Gastrocnemius medialis (tissue), 4 donors: Measurements from ENCODE around the gene DHX16.

Source experiments
- CTCF ChIP-seq, 5 experiments: fragments of 450-650 bp in 3 of 5; fragments of 200-600 bp in 2 of 5; sonication (generic) in 2 of 5; IDR thresholded peaks in 4 of 5; conservative IDR thresholded peaks in 1 of 5; 1 replicate in 4 of 5; 2 replicates in 1 of 5; pipeline ENCODE4 v1.5.1; 2016 to 2019; ENCODE audit warnings: antibody characterized with exemption in 5 of 5, mild to moderate bottlenecking in 3 of 5, moderate library complexity in 3 of 5
- POLR2A ChIP-seq, 2 donors: fragments of 450-650 bp; IDR thresholded peaks; one replicate each; pipeline ENCODE4 v1.6.1; 2017; ENCODE audit warnings: antibody characterized with exemption in 2 of 2, mild to moderate bottlenecking in 2 of 2, moderate library complexity in 2 of 2

DNA sequence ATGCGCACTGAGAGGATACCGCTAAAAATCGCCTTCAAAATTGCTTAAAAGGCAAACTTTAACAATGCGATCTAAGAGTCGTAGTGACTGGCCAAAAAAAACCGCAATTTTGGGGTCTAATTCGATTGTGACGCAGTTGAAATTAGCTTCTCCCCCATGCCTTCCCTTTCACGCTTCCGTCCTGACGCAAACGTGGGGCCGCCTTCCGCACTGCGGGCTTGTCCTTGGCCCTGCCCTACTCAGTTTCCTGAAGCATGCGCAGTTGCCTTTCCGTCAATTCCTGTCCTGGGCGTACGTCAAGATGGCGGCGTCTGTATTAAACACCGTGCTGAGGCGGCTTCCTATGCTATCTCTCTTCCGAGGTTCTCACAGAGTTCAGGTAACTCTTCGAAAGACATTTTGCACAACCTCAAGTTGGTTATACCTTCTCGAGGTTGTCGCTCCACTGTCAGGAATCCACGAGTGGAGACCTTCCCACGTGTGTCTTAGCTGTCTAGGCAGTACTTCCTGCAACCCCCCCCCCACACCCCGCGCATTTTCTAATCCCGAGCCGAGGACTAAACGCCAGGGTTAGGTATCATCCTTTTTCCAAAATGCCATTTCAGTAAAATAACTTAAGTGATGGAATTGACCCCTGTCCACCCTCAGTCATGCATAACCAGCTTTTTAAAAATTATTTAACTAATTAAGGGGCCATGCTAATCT lies 55.1 kb downstream of the DHX16 start, which contains the start of gene MRPS18B:
- no peak for TF ChIP-seq CTCF (IDR thresholded peaks at IDR 0.05 in 4 of 5, conservative IDR thresholded peaks at IDR 0.05 in 1 of 5)
- peak in 1 of 2 donors; percentile 79 for TF ChIP-seq POLR2A (IDR thresholded peaks at IDR 0.05)
